Islet precursor cell (in vitro differentiated cells): Measurements from ENCODE around the gene PNLIPRP2.
A peak's percentile ranks its signal among the peaks of the same experiment; 100 is the strongest.

Experiments used
- DNase-seq: peaks from one replicate; pipeline ENCODE4 v3.0.0-alpha.2; 2018

PNLIPRP2 gene

GRCh38 chr10:116657863-116658551, 37.3 kb downstream of the PNLIPRP2 start:
- no peak for DNase-seq

- no peak for DNase-seq
Measured at GRCh38 chr10:116659049-116659670, 38.4 kb downstream of the PNLIPRP2 start.

GRCh38 chr10:116660860-116661259, 40.1 kb downstream of the PNLIPRP2 start:
- no peak for DNase-seq

- no peak for DNase-seq
Measured at GRCh38 chr10:116663342-116663741, 42.6 kb downstream of the PNLIPRP2 start.

GRCh38 chr10:116664631-116665030, 43.9 kb downstream of the PNLIPRP2 start:
- DNase-seq, result peak; percentile 32

- DNase-seq, result no peak
Measured at GRCh38 chr10:116665541-116666125, 44.9 kb downstream of the PNLIPRP2 start.

GRCh38 chr10:116667484-116667883, 46.7 kb downstream of the PNLIPRP2 start:
- DNase-seq, result peak; percentile 16

GRCh38 chr10:116668018-116668417, 47.3 kb downstream of the PNLIPRP2 start:
- DNase-seq, result peak; percentile 35

- no peak for DNase-seq
Measured at GRCh38 chr10:116668446-116668845, 47.7 kb downstream of the PNLIPRP2 start.

GRCh38 chr10:116669080-116669479, 48.3 kb downstream of the PNLIPRP2 start:
- DNase-seq, result peak; percentile 53

- DNase-seq, result peak; percentile 94
Measured at GRCh38 chr10:116669832-116670644, 49.3 kb downstream of the PNLIPRP2 start.

GRCh38 chr10:116670706-116671105, 50.0 kb downstream of the PNLIPRP2 start:
- DNase-seq, result no peak

- peak; percentile 17 for DNase-seq
Measured at GRCh38 chr10:116671274-116671926, 50.6 kb downstream of the PNLIPRP2 start.

GRCh38 chr10:116672891-116673290, 52.1 kb downstream of the PNLIPRP2 start:
- no peak for DNase-seq

GRCh38 chr10:116673866-116674265, 53.1 kb downstream of the PNLIPRP2 start:
- no peak for DNase-seq

GRCh38 chr10:116674901-116675423, 54.2 kb downstream of the PNLIPRP2 start:
- peak; percentile 49 for DNase-seq

- no peak for DNase-seq
Measured at GRCh38 chr10:116676118-116676517, 55.4 kb downstream of the PNLIPRP2 start.

- DNase-seq, result no peak
Measured at GRCh38 chr10:116676633-116677032, 55.9 kb downstream of the PNLIPRP2 start.

- no peak for DNase-seq
Measured at GRCh38 chr10:116679351-116679750, 58.6 kb downstream of the PNLIPRP2 start.

GRCh38 chr10:116683166-116683565, 62.4 kb downstream of the PNLIPRP2 start:
- DNase-seq, result no peak

GRCh38 chr10:116683821-116684220, 63.1 kb downstream of the PNLIPRP2 start:
- no peak for DNase-seq

GRCh38 chr10:116684781-116685180, 64.0 kb downstream of the PNLIPRP2 start:
- DNase-seq, result no peak

GRCh38 chr10:116685807-116686206, 65.1 kb downstream of the PNLIPRP2 start:
- DNase-seq, result no peak
